ENCODE results near the gene KIF5C. TPM values are rescaled to one million over a fixed set of nuclear protein-coding genes. Genes with fewer than 3 reads are reported as not detected.

The KIF5C gene
- total and polyA plus RNA-seq, 2 donors (not counting 1 experiment from before 2014, with no cell fraction given) = 0.09 to 0.17 TPM

DNA sequence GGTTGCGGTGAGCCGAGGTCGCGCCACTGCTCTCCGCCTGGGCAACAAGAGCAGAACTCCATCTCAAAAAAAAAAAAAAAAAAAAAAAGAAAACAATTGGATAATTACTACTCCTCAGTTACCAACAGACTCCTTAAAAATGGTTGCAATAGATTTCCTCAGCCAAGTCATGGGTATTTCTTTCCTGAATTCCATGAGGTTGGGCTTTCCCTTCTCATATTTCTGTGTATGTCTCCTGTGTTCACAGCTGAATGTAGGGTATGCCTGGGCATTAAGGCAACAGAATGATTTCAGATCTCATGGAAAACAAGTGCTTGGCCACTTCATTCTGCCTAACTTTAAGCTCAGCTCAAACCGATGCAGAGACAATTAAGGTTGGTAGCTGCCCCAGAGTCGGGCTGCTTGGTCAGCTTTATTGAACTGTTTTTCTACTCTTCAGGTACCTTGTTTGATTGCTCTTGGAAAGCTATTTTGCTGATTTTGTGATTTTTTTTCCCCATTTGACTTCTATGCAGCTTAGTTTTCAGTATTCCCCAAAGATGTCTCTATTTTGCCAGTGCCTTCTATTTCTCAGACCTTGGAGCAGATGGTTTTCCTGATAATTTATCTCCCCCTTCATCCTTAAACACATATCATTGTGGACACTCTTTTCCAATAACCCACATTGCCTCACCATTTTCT, 24.8 kb downstream of the KIF5C start:
- H3K36me3 ChIP-seq (ENCODE audit: control insufficient read depth, insufficient read depth, low read length) = no peaks in the 10 kb centered on the region
- TF ChIP-seq, protein P1, sequence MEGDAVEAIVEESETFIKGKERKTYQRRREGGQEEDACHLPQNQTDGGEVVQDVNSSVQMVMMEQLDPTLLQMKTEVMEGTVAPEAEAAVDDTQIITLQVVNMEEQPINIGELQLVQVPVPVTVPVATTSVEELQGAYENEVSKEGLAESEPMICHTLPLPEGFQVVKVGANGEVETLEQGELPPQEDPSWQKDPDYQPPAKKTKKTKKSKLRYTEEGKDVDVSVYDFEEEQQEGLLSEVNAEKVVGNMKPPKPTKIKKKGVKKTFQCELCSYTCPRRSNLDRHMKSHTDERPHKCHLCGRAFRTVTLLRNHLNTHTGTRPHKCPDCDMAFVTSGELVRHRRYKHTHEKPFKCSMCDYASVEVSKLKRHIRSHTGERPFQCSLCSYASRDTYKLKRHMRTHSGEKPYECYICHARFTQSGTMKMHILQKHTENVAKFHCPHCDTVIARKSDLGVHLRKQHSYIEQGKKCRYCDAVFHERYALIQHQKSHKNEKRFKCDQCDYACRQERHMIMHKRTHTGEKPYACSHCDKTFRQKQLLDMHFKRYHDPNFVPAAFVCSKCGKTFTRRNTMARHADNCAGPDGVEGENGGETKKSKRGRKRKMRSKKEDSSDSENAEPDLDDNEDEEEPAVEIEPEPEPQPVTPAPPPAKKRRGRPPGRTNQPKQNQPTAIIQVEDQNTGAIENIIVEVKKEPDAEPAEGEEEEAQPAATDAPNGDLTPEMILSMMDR (conservative IDR thresholded peaks at IDR 0.05 in 1 of 2, IDR thresholded peaks at IDR 0.05 in 1 of 2; ENCODE audit: low read depth in 1 of 2, low read length in 2 of 2) = no peak
- no peak for TF ChIP-seq EZH2 (IDR thresholded peaks at IDR 0.05; ENCODE audit: low read length, missing control alignments)
- no peaks in the 10 kb centered on the region for H4K20me1 ChIP-seq (ENCODE audit: control insufficient read depth, extremely low read depth, insufficient read depth, low read length)
- H3K27ac ChIP-seq (ENCODE audit: insufficient read depth, low read length) = no peak overlapping the region
- no peak overlapping the region for H3K4me3 ChIP-seq (replicated peaks in 1 of 4; ENCODE audit: control extremely low read depth in 1 of 4, insufficient read depth in 1 of 4, low read depth in 3 of 4, low read length in 4 of 4)
- H3K4me1 ChIP-seq (ENCODE audit: control insufficient read depth, extremely low read depth, insufficient read depth, low read length) = no peaks in the 10 kb centered on the region
- no peak overlapping the region for H3K4me2 ChIP-seq (ENCODE audit: extremely low read depth, insufficient read depth, low read length)
- no peak for DNase-seq (ENCODE audit: low read depth in 2 of 2)
- H3K9ac ChIP-seq (ENCODE audit: insufficient read depth, low read length) = no peak overlapping the region
- H2AFZ ChIP-seq (ENCODE audit: low read length) = no peak overlapping the region
- H3K9me3 ChIP-seq (ENCODE audit: control insufficient read depth, insufficient read depth, low read depth, low read length) = no peaks in the 10 kb centered on the region
- no peaks in the 10 kb centered on the region for H3K27me3 ChIP-seq (ENCODE audit: control insufficient read depth, insufficient read depth, low read length)
- H3K79me2 ChIP-seq (ENCODE audit: control insufficient read depth, insufficient read depth, low read length) = no peaks in the 10 kb centered on the region

DNA sequence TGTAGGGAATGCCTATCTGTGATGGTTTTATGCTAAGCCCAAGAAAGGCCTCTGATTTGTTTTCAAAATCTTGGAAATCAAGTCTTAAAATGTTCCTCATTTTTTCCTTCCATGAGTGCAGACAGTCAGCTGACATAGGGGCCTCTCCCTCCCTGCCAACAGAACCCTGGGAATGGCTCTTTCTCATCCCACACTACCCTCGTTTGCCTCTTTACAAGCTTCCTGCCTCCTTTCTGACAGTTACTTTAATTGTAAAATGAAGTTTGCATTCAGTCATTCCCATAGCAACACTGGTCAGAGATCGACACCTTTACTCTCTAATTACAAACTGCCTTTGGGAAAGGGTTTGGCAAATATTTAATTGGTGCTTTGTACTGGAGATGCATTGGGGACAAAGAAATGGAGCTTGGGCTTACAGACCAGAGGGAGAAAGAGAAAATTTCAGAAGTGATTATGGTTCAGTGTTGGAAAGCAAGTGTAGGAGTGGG, 25.4 kb downstream of the KIF5C start:
- Histone ChIP-seq H3K4me3 (replicated peaks in 1 of 4; ENCODE audit: control extremely low read depth in 1 of 4, insufficient read depth in 1 of 4, low read depth in 3 of 4, low read length in 4 of 4) (no peak overlapping the region), H3K4me1 (ENCODE audit: control insufficient read depth, extremely low read depth, insufficient read depth, low read length) (no peaks in the 10 kb centered on the region), H3K9ac (ENCODE audit: insufficient read depth, low read length) (no peak overlapping the region), H3K4me2 (ENCODE audit: extremely low read depth, insufficient read depth, low read length) (no peak overlapping the region), H3K9me3 (ENCODE audit: control insufficient read depth, insufficient read depth, low read depth, low read length) (no peaks in the 10 kb centered on the region), H3K27me3 (ENCODE audit: control insufficient read depth, insufficient read depth, low read length) (no peaks in the 10 kb centered on the region), H3K27ac (ENCODE audit: insufficient read depth, low read length) (no peak overlapping the region), H3K79me2 (ENCODE audit: control insufficient read depth, insufficient read depth, low read length) (no peaks in the 10 kb centered on the region), H4K20me1 (ENCODE audit: control insufficient read depth, extremely low read depth, insufficient read depth, low read length) (no peaks in the 10 kb centered on the region), H3K36me3 (ENCODE audit: control insufficient read depth, insufficient read depth, low read length) (no peaks in the 10 kb centered on the region), H2AFZ (ENCODE audit: low read length) (no peak overlapping the region)
- no peak for DNase-seq (ENCODE audit: low read depth in 2 of 2)
- TF ChIP-seq, protein P1 (conservative IDR thresholded peaks at IDR 0.05 in 1 of 2, IDR thresholded peaks at IDR 0.05 in 1 of 2; ENCODE audit: low read depth in 1 of 2, low read length in 2 of 2) = no peak
- TF ChIP-seq EZH2 (IDR thresholded peaks at IDR 0.05; ENCODE audit: low read length, missing control alignments) = no peak

DNA sequence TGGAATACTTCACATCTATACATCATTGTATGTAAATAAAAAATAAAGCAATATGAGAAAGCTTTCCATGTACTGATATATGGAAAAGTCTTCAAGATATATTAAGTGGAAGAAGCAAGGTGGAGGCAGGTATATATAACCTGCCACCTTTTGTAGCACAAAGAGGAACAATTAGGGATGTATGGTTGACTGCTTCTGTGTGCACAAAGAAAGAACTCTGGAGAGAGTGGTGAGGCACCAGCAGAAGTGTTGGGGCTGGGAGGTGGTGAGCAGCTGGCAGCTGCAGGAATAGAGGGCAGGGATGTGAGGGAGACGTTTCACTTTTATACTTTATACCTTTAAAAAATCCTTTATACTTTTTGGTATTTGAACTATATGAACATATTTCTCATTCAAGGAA, 26.1 kb downstream of the KIF5C start:
- no peak overlapping the region for H3K27ac ChIP-seq (ENCODE audit: insufficient read depth, low read length)
- H3K79me2 ChIP-seq (ENCODE audit: control insufficient read depth, insufficient read depth, low read length) = no peaks in the 10 kb centered on the region
- no peak overlapping the region for H3K9ac ChIP-seq (ENCODE audit: insufficient read depth, low read length)
- H3K36me3 ChIP-seq (ENCODE audit: control insufficient read depth, insufficient read depth, low read length) = no peaks in the 10 kb centered on the region
- TF ChIP-seq EZH2 (IDR thresholded peaks at IDR 0.05; ENCODE audit: low read length, missing control alignments) = no peak
- TF ChIP-seq, protein P1 (conservative IDR thresholded peaks at IDR 0.05 in 1 of 2, IDR thresholded peaks at IDR 0.05 in 1 of 2; ENCODE audit: low read depth in 1 of 2, low read length in 2 of 2) = no peak
- H3K9me3 ChIP-seq (ENCODE audit: control insufficient read depth, insufficient read depth, low read depth, low read length) = no peaks in the 10 kb centered on the region
- DNase-seq (ENCODE audit: low read depth in 2 of 2) = no peak
- H2AFZ ChIP-seq (ENCODE audit: low read length) = no peak overlapping the region
- no peak overlapping the region for H3K4me2 ChIP-seq (ENCODE audit: extremely low read depth, insufficient read depth, low read length)
- no peaks in the 10 kb centered on the region for H3K27me3 ChIP-seq (ENCODE audit: control insufficient read depth, insufficient read depth, low read length)
- no peaks in the 10 kb centered on the region for H4K20me1 ChIP-seq (ENCODE audit: control insufficient read depth, extremely low read depth, insufficient read depth, low read length)
- no peak overlapping the region for H3K4me3 ChIP-seq (replicated peaks in 1 of 4; ENCODE audit: control extremely low read depth in 1 of 4, insufficient read depth in 1 of 4, low read depth in 3 of 4, low read length in 4 of 4)
- no peaks in the 10 kb centered on the region for H3K4me1 ChIP-seq (ENCODE audit: control insufficient read depth, extremely low read depth, insufficient read depth, low read length)

Measured in fibroblast of lung (primary cell).